ENCODE measurements around the gene ZSCAN12. TPM values are rescaled to one million over a fixed set of nuclear protein-coding genes. Genes with fewer than 3 reads are reported as not detected.
"Not testable (repeated sequence)": the region's sequence is repeated elsewhere in the genome, so short reads cannot be mapped to it uniquely, and the experiment has no call there.

Gene ZSCAN12
- total and polyA plus RNA-seq, 2 of the 13 experiments (the other 11 are each of a cell fraction or from before 2014, with no cell fraction given): 2.8 to 8.9 TPM

- TF ChIP-seq POLR2AphosphoS2 (IDR thresholded peaks at IDR 0.05; ENCODE audit: low read depth, low read length) (no peak), ZNF703 (CRISPR knock-in tag; IDR thresholded peaks at IDR 0.05; ENCODE audit: borderline replicate concordance) (no peak), HMG20B (CRISPR knock-in tag; conservative IDR thresholded peaks at IDR 0.05) (no peak)
These were observed 11.2 kb upstream of the ZSCAN12 start (continued) for GRCh38 chr6:28410767-28411166.

DNA sequence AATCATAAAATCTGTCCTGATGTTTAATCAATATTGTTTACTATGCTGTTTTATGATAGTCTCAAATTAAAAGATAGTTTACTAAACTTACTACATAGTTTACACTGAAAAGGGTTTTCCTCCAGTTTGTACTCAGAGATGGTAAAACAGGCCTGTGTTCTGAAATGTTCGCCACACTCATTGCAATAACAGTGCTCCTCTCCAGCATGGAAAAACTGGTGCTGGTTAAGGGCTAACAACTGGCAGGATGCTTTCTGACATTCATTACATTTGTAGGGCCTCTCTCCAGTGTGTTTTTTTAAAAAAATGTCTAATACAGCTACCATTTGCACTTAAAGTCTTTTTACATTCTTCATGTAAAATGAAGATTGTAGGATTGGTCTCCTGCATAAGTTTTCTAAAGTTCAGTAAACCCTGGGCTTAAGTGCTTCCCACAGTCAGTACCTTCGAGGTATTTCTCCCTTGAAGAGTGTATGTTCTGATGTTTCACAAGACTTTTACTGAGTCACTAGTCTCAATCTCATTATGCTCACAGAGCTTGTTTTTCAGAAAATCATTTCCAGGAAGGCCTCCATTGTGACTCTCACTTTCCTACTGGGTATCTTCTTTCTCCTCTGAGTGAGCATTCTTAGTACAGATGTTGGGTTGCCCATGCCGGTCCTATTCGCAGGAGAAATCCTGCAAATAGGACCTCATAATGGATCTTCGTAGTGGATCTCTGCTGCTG lies 8.7 kb upstream of the ZSCAN12 start:
- no peak for FAIRE-seq
- no peak for TF ChIP-seq ZFP90 (CRISPR knock-in tag; IDR thresholded peaks at IDR 0.05; ENCODE audit: borderline replicate concordance)
- no peak for TF ChIP-seq GATA4 (IDR thresholded peaks at IDR 0.05; ENCODE audit: borderline replicate concordance, low read depth)
- Histone ChIP-seq H3K79me2 (ENCODE audit: insufficient read depth, low read length) (no peaks in the 10 kb centered on the region), H2AFZ (ENCODE audit: low read length) (no peak overlapping the region), H3K27me3 (ENCODE audit: control insufficient read depth in 1 of 2, insufficient read depth in 2 of 2, low read length in 2 of 2) (peaks cover 0 to 3% of the 10 kb centered on the region in 2 experiments; a peak in 1 of 5 replicates), H3K9ac (ENCODE audit: insufficient read depth, low read depth, low read length) (no peak overlapping the region), H3K4me2 (ENCODE audit: low read depth, low read length) (no peak overlapping the region), H3K4me3 (replicated peaks in 1 of 3; ENCODE audit: insufficient read depth in 1 of 3, low read depth in 2 of 3, low read length in 3 of 3) (no peak overlapping the region), H3K36me3 (replicated peaks in 1 of 2; ENCODE audit: control insufficient read depth in 1 of 2, insufficient read depth in 2 of 2, low read length in 2 of 2) (no peaks in the 10 kb centered on the region), H4K20me1 (ENCODE audit: insufficient read depth, low read length) (no peaks in the 10 kb centered on the region), H3K4me1 (ENCODE audit: insufficient read depth, low read length) (no peaks in the 10 kb centered on the region), H3K27ac (ENCODE audit: extremely low read length, insufficient read depth, low read length) (no peak overlapping the region), H3K9me3 (ENCODE audit: low read length) (no peaks in the 10 kb centered on the region)
- in situ Hi-C loops (cut with HindIII; ENCODE audit: extremely low pct_ligation_motif_present, low pct_unique_long_range_greater_than_20kb): no loop called here
- intact Hi-C loops (cut with micrococcal nuclease; ENCODE audit: unreplicated experiment): no loop called here
- 30% methylated on average over 5 of the region's 5 CpGs for WGBS (ENCODE audit: low lambda C conversion rate)
- POLR2A ChIA-PET: no interaction called here
- no peak for ATAC-seq
- CTCF ChIA-PET (ENCODE audit: low intra/inter-chr PET ratio, low total read pairs): no interaction called here
- BruUV-seq (replicated peaks): no TSS peak
- DNase-seq (ENCODE audit: low spot score): no peak

- ChIA-PET CTCF (ENCODE audit: low intra/inter-chr PET ratio, low total read pairs) (no interaction called here), POLR2A (no interaction called here)
- Histone ChIP-seq H3K79me2 (ENCODE audit: insufficient read depth, low read length) (no peaks in the 10 kb centered on the region), H3K27me3 (ENCODE audit: control insufficient read depth in 1 of 2, insufficient read depth in 2 of 2, low read length in 2 of 2) (peaks cover 0 to 3% of the 10 kb centered on the region in 2 experiments; a peak in 1 of 5 replicates), H4K20me1 (ENCODE audit: insufficient read depth, low read length) (no peaks in the 10 kb centered on the region), H3K9me3 (ENCODE audit: low read length) (no peaks in the 10 kb centered on the region), H3K4me2 (ENCODE audit: low read depth, low read length) (no peak overlapping the region), H2AFZ (ENCODE audit: low read length) (no peak overlapping the region), H3K4me3 (replicated peaks in 1 of 3; ENCODE audit: insufficient read depth in 1 of 3, low read depth in 2 of 3, low read length in 3 of 3) (no peak overlapping the region), H3K36me3 (replicated peaks in 1 of 2; ENCODE audit: control insufficient read depth in 1 of 2, insufficient read depth in 2 of 2, low read length in 2 of 2) (no peaks in the 10 kb centered on the region), H3K27ac (ENCODE audit: extremely low read length, insufficient read depth, low read length) (no peak overlapping the region), H3K9ac (ENCODE audit: insufficient read depth, low read depth, low read length) (no peak overlapping the region), H3K4me1 (ENCODE audit: insufficient read depth, low read length) (no peaks in the 10 kb centered on the region)
- 0% methylated on average over 2 of the region's 2 CpGs for WGBS (ENCODE audit: low lambda C conversion rate)
- intact Hi-C loops (cut with micrococcal nuclease; ENCODE audit: unreplicated experiment) (no loop called here), in situ Hi-C loops (cut with HindIII; ENCODE audit: extremely low pct_ligation_motif_present, low pct_unique_long_range_greater_than_20kb) (no loop called here)
- ATAC-seq (no peak), FAIRE-seq (no peak), DNase-seq (ENCODE audit: low spot score) (no peak)
- BruUV-seq (replicated peaks): no TSS peak
- TF ChIP-seq ZNF577 (CRISPR knock-in tag; IDR thresholded peaks at IDR 0.05; ENCODE audit: borderline replicate concordance, low read depth) (no peak), HDAC1 (CRISPR knock-in tag; IDR thresholded peaks at IDR 0.05) (no peak), TAF1 (CRISPR knock-in tag; IDR thresholded peaks at IDR 0.05) (no peak), FOXP1 (IDR thresholded peaks at IDR 0.05) (no peak), FOXP1 (CRISPR knock-in tag; IDR thresholded peaks at IDR 0.05) (no peak), ZNF12 (CRISPR knock-in tag; IDR thresholded peaks at IDR 0.05) (no peak)
These were observed 7.9 kb upstream of the ZSCAN12 start for GRCh38 chr6:28407401-28407800.

GRCh38 chr6:28403923-28404322 lies 4.4 kb upstream of the ZSCAN12 start:
- H3K4me1 ChIP-seq (ENCODE audit: insufficient read depth, low read length); H3K4me2 ChIP-seq (ENCODE audit: low read depth, low read length); H3K9ac ChIP-seq (ENCODE audit: insufficient read depth, low read depth, low read length); intact Hi-C loops (cut with micrococcal nuclease; ENCODE audit: unreplicated experiment); H3K27me3 ChIP-seq (ENCODE audit: control insufficient read depth in 1 of 2, insufficient read depth in 2 of 2, low read length in 2 of 2); DNase-seq (ENCODE audit: low spot score); ATAC-seq; H3K36me3 ChIP-seq (replicated peaks in 1 of 2; ENCODE audit: control insufficient read depth in 1 of 2, insufficient read depth in 2 of 2, low read length in 2 of 2); FAIRE-seq; POLR2A ChIA-PET; in situ Hi-C loops (cut with HindIII; ENCODE audit: extremely low pct_ligation_motif_present, low pct_unique_long_range_greater_than_20kb); H3K27ac ChIP-seq (ENCODE audit: extremely low read length, insufficient read depth, low read length); CTCF ChIA-PET (ENCODE audit: low intra/inter-chr PET ratio, low total read pairs); H3K4me3 ChIP-seq (replicated peaks in 1 of 3; ENCODE audit: insufficient read depth in 1 of 3, low read depth in 2 of 3, low read length in 3 of 3); BruUV-seq (replicated peaks); H3K79me2 ChIP-seq (ENCODE audit: insufficient read depth, low read length); H4K20me1 ChIP-seq (ENCODE audit: insufficient read depth, low read length); H2AFZ ChIP-seq (ENCODE audit: low read length); H3K9me3 ChIP-seq (ENCODE audit: low read length): not testable (repeated sequence)
- WGBS (ENCODE audit: low lambda C conversion rate): 17% methylated on average over 5 of the region's 5 CpGs

Measured in HepG2 (cell line).